ENCODE results near the gene ZBTB48. TPM values are rescaled to one million over a fixed set of nuclear protein-coding genes. Genes with fewer than 3 reads are reported as not detected.

Gene ZBTB48
- polyA plus RNA-seq, 1 of the 3 experiments (the other 2 are of a cell fraction) = 31.2 TPM

- peaks cover 4 to 45% of the 10 kb centered on the region in 2 experiments for H3K36me3 ChIP-seq (replicated peaks in 1 of 2; ENCODE audit: control insufficient read depth in 1 of 2, insufficient read depth in 2 of 2, low read length in 1 of 2)
- TF ChIP-seq ELF1 (IDR thresholded peaks at IDR 0.05) = no peak
- TF ChIP-seq, protein P1, sequence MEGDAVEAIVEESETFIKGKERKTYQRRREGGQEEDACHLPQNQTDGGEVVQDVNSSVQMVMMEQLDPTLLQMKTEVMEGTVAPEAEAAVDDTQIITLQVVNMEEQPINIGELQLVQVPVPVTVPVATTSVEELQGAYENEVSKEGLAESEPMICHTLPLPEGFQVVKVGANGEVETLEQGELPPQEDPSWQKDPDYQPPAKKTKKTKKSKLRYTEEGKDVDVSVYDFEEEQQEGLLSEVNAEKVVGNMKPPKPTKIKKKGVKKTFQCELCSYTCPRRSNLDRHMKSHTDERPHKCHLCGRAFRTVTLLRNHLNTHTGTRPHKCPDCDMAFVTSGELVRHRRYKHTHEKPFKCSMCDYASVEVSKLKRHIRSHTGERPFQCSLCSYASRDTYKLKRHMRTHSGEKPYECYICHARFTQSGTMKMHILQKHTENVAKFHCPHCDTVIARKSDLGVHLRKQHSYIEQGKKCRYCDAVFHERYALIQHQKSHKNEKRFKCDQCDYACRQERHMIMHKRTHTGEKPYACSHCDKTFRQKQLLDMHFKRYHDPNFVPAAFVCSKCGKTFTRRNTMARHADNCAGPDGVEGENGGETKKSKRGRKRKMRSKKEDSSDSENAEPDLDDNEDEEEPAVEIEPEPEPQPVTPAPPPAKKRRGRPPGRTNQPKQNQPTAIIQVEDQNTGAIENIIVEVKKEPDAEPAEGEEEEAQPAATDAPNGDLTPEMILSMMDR (IDR thresholded peaks at IDR 0.05) = no peak
- TF ChIP-seq, protein P2, sequence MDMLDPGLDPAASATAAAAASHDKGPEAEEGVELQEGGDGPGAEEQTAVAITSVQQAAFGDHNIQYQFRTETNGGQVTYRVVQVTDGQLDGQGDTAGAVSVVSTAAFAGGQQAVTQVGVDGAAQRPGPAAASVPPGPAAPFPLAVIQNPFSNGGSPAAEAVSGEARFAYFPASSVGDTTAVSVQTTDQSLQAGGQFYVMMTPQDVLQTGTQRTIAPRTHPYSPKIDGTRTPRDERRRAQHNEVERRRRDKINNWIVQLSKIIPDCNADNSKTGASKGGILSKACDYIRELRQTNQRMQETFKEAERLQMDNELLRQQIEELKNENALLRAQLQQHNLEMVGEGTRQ (IDR thresholded peaks at IDR 0.05; ENCODE audit: borderline replicate concordance, low read depth, low read length) = no peak
- TF ChIP-seq FOXJ3 (CRISPR knock-in tag; IDR thresholded peaks at IDR 0.05) = no peak
- TF ChIP-seq YY1 (IDR thresholded peaks at IDR 0.05; ENCODE audit: low read depth) = no peak
- TF ChIP-seq MXI1 (IDR thresholded peaks at IDR 0.05; ENCODE audit: low read depth, low read length) = no peak
- no peak for TF ChIP-seq CHD2 (IDR thresholded peaks at IDR 0.05; ENCODE audit: low read length, partially characterized antibody)
- no peaks in the 10 kb centered on the region for H3K9me3 ChIP-seq
- no peaks in the 10 kb centered on the region for H3K27me3 ChIP-seq (ENCODE audit: insufficient read depth)
- peaks cover 16% of the 10 kb centered on the region; the same call in 1 of the 2 replicates for H4K20me1 ChIP-seq (ENCODE audit: insufficient read depth)
- no peak overlapping the region for H3K9ac ChIP-seq
- CTCF ChIA-PET = interaction anchor here (0.9 to 1.8 kb wide), 2 partner anchors 13 to 39 kb away, joined by 4 to 5 read pairs; partner anchors contain the start of gene NOL9
- WGBS (ENCODE audit: low lambda C conversion rate) = 95% methylated on average over 6 of the region's 15 CpGs
- H3K4me1 ChIP-seq (ENCODE audit: control insufficient read depth in 1 of 2, insufficient read depth in 2 of 2, low read depth in 1 of 2, low read length in 1 of 2) = no peaks in the 10 kb centered on the region; a peak in 1 of 4 replicates
- H3K4me3 ChIP-seq (ENCODE audit: low read depth in 2 of 2, low read length in 1 of 2) = no peak overlapping the region
- no peak overlapping the region for H3K4me2 ChIP-seq
- peaks cover 26% of the 10 kb centered on the region; the same call in 1 of the 2 replicates for H3K79me2 ChIP-seq (ENCODE audit: insufficient read depth)
- no peaks in the 10 kb centered on the region for H3F3A ChIP-seq (replicated peaks; ENCODE audit: insufficient read depth)
- no peak for DNase-seq
- H3K27ac ChIP-seq (ENCODE audit: low read depth in 2 of 2, low read length in 1 of 2) = no peak overlapping the region
- no peak overlapping the region for H2AFZ ChIP-seq (ENCODE audit: low read depth)
- H3K9me2 ChIP-seq = no peaks in the 10 kb centered on the region
- POLR2A ChIA-PET = no interaction called here
Observed at GRCh38 chr1:6593810-6594209, 14.0 kb downstream of the ZBTB48 start.

DNA sequence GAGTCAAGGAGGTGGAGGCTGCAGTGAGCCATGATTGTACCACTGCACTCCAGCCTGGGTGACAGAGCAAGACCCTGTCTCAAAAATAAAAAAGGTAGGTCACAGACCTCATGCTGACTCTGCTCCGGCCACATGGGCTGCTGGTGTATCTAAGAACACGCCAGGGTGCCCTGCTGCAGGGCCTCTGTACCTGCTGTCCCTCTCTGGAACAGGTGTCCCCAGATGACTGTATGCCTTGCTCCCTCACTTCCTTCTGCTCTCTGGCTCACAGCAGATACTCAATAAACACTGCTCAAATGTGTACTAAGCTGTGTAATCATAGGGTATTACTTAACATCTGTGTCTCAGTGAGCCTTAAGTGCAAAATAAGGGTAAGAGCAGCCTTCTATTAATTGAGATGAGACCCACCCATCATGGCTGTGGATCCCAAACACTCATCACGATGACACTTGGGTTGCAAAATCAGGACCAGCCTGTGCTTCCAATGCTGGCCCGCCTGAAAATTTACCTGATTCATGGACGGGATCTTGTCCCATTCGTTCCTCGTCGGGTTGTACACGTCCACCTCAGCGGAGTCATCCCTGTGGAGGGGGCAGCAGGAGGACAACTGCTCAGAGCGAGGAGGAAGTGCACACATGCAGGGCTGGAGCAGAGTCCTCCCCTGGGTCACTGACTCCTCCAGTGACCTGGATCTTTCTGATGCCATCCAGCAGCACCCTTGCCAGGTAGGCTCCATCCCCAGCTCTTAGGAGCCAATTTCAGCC is 15.4 kb downstream of the ZBTB48 start:
- no peaks in the 10 kb centered on the region for H3K27me3 ChIP-seq (ENCODE audit: insufficient read depth)
- 92% methylated on average over 4 of the region's 11 CpGs for WGBS (ENCODE audit: low lambda C conversion rate)
- H4K20me1 ChIP-seq (ENCODE audit: insufficient read depth) = peaks cover 22% of the 10 kb centered on the region; the same call in 1 of the 2 replicates
- peaks cover 0 to 4% of the 10 kb centered on the region in 2 experiments; a peak in 1 of 4 replicates for H3K4me1 ChIP-seq (ENCODE audit: control insufficient read depth in 1 of 2, insufficient read depth in 2 of 2, low read depth in 1 of 2, low read length in 1 of 2)
- no peak overlapping the region for H2AFZ ChIP-seq (ENCODE audit: low read depth)
- no peak overlapping the region for H3K27ac ChIP-seq (ENCODE audit: low read depth in 2 of 2, low read length in 1 of 2)
- H3K9ac ChIP-seq = no peak overlapping the region
- peaks cover 4 to 45% of the 10 kb centered on the region in 2 experiments for H3K36me3 ChIP-seq (replicated peaks in 1 of 2; ENCODE audit: control insufficient read depth in 1 of 2, insufficient read depth in 2 of 2, low read length in 1 of 2)
- DNase-seq = no peak
- H3K4me2 ChIP-seq = no peak overlapping the region
- POLR2A ChIA-PET = interaction anchor here (0.6 to 1.0 kb wide), 2 partner anchors 15 to 28 kb away, joined by 3 read pairs; no protein-coding TSS in a partner anchor
- H3K9me2 ChIP-seq = no peaks in the 10 kb centered on the region
- no peaks in the 10 kb centered on the region for H3K9me3 ChIP-seq
- no peak overlapping the region for H3K4me3 ChIP-seq (ENCODE audit: low read depth in 2 of 2, low read length in 1 of 2)
- CTCF ChIA-PET = interaction anchor here (1.8 kb wide), 1 partner anchor 41 kb away, joined by 5 read pairs; the partner anchor contains the start of gene NOL9
- no peaks in the 10 kb centered on the region for H3F3A ChIP-seq (replicated peaks; ENCODE audit: insufficient read depth)
- peaks cover 40% of the 10 kb centered on the region for H3K79me2 ChIP-seq (ENCODE audit: insufficient read depth)
- TF ChIP-seq NRF1 (IDR thresholded peaks at IDR 0.05; ENCODE audit: low read depth, low read length) = no peak
- TF ChIP-seq POLR2AphosphoS5 (IDR thresholded peaks at IDR 0.05; ENCODE audit: low read depth, low read length) = no peak
- no peak for TF ChIP-seq GATA2 (CRISPR knock-in tag; IDR thresholded peaks at IDR 0.05)
- TF ChIP-seq EP300 (IDR thresholded peaks at IDR 0.05; ENCODE audit: borderline replicate concordance in 1 of 2, low read depth in 1 of 2, low read length in 1 of 2) = no peak
- TF ChIP-seq, protein P3, sequence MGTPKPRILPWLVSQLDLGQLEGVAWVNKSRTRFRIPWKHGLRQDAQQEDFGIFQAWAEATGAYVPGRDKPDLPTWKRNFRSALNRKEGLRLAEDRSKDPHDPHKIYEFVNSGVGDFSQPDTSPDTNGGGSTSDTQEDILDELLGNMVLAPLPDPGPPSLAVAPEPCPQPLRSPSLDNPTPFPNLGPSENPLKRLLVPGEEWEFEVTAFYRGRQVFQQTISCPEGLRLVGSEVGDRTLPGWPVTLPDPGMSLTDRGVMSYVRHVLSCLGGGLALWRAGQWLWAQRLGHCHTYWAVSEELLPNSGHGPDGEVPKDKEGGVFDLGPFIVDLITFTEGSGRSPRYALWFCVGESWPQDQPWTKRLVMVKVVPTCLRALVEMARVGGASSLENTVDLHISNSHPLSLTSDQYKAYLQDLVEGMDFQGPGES (IDR thresholded peaks at IDR 0.05; ENCODE audit: low read depth, low read length) = no peak
- TF ChIP-seq EZH2phosphoT487 (IDR thresholded peaks at IDR 0.05; ENCODE audit: borderline replicate concordance, low read depth) = no peak
- TF ChIP-seq YY1 (IDR thresholded peaks at IDR 0.05; ENCODE audit: low read depth) = no peak
- TF ChIP-seq REST (IDR thresholded peaks at IDR 0.05; ENCODE audit: low read depth, low read length) = no peak
- TF ChIP-seq, protein P1 (IDR thresholded peaks at IDR 0.05) = no peak

Measured in SK-N-SH (cell line).